Gastrocnemius medialis (tissue), 4 donors: ENCODE results near the gene HTR5A.

Source experiments
- POLR2A ChIP-seq, 2 donors: fragments of 450-650 bp; IDR thresholded peaks; one replicate each; pipeline ENCODE4 v1.6.1; 2017; ENCODE audit warnings: antibody characterized with exemption in 2 of 2, mild to moderate bottlenecking in 2 of 2, moderate library complexity in 2 of 2
- TF ChIP-seq, protein P1 (sequence below), 5 experiments: fragments of 450-650 bp in 3 of 5; fragments of 200-600 bp in 2 of 5; sonication (generic) in 2 of 5; IDR thresholded peaks in 4 of 5; conservative IDR thresholded peaks in 1 of 5; 1 replicate in 4 of 5; 2 replicates in 1 of 5; pipeline ENCODE4 v1.5.1; 2016 to 2019; ENCODE audit warnings: antibody characterized with exemption in 5 of 5, mild to moderate bottlenecking in 3 of 5, moderate library complexity in 3 of 5

DNA sequence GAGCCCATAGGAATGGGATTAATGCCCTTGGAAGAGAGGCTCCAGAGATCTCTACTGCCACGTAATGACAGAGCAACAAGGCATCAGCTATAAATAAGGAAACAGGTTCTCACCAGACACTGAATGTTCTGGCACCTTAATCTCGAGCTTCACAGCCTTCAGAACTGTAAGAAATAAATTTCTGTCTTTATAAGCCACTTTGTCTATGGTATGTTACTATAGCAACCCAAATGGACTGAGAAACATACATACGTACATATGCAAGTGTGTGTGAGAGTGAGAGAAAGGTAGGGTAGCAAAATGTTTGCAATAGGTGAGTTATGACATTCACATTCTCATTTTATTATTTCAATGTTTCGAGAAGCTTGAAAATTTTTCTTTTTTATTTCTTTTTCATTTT is 22.1 kb upstream of the HTR5A start:
- TF ChIP-seq, protein P1, sequence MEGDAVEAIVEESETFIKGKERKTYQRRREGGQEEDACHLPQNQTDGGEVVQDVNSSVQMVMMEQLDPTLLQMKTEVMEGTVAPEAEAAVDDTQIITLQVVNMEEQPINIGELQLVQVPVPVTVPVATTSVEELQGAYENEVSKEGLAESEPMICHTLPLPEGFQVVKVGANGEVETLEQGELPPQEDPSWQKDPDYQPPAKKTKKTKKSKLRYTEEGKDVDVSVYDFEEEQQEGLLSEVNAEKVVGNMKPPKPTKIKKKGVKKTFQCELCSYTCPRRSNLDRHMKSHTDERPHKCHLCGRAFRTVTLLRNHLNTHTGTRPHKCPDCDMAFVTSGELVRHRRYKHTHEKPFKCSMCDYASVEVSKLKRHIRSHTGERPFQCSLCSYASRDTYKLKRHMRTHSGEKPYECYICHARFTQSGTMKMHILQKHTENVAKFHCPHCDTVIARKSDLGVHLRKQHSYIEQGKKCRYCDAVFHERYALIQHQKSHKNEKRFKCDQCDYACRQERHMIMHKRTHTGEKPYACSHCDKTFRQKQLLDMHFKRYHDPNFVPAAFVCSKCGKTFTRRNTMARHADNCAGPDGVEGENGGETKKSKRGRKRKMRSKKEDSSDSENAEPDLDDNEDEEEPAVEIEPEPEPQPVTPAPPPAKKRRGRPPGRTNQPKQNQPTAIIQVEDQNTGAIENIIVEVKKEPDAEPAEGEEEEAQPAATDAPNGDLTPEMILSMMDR (IDR thresholded peaks at IDR 0.05 in 4 of 5, conservative IDR thresholded peaks at IDR 0.05 in 1 of 5): no peak
- TF ChIP-seq POLR2A (IDR thresholded peaks at IDR 0.05): no peak
